Bone marrow (tissue), 2 donors: Measurements from ENCODE around the gene CNIH2.
"Not testable (repeated sequence)": the region's sequence is repeated elsewhere in the genome, so short reads cannot be mapped to it uniquely, and the experiment has no call there.

Source experiments
- DNase-seq, 2 donors: peaks; one replicate each; lab custom pipeline; 2025; lab: John Stamatoyannopoulos, UW

Gene CNIH2

DNA sequence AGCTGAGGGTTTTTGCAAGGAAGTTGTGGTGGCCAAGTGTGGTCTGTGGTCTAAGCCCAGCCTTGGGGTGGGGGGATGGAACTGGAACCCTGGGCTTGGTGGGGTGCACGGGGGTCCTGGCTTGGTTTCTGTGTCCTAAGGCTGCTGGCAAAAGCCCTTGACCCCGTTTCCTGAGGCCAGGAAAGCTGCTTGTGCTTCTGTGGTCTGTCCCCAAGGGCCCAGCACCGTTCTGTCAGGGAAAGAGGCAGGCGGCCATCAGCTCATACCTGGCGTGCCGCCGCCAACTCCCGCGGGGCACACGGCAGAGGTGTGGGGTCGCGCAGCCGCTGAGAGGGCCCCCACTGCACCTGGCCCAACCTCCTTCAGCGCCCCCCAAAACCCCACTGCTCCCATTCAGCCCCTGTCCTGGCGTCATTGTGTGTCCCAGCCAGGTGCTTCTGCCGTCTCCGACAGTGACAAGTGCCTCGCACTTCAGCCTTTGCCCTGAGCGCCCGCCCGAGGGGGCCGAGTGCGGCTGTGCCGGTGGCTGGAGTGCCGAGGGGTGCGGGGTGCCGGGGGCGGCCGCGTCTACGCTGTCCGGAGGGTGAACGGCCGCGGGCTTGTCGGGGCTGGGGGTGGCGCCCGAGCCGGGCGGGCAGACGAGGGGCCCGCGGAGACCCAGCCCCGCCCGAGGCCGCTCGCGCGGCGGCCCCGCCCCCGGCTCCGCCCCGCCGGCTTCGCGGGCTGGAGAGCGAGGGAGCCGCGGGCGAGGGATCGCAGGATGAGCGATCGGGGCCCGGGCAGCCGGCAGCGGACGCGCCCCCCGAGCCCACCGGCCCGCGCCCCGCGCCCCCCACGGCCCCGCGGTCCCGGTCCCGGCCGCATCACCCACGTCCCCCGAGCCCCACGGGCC is at the start of gene CNIH2:
TSS of gene CNIH2 (plus strand) at position 705 of the 892 bp plus-strand sequence. CDS start 282 bp downstream, outside the sequence.
- DNase-seq, result no peak

DNA sequence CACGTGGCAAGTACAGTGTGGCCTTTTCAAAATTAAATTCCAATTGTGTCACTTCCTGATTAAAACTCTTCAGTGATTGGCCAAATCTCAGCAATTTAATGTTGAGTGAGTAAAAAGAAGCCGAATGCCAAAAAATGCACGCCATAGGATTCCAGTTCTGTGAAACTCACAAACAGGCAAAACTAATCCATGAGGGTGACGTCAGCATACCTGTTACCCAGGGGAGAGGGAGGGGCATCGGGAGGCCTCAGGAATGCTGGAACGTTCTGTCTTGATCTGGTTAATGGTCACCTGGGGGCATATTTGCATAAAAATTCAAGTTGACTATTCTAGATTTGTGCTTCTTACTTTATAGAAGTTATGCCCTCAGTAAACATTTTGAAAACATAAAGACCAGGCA is 49.5 kb upstream of the CNIH2 start:
- no peak for DNase-seq

DNA sequence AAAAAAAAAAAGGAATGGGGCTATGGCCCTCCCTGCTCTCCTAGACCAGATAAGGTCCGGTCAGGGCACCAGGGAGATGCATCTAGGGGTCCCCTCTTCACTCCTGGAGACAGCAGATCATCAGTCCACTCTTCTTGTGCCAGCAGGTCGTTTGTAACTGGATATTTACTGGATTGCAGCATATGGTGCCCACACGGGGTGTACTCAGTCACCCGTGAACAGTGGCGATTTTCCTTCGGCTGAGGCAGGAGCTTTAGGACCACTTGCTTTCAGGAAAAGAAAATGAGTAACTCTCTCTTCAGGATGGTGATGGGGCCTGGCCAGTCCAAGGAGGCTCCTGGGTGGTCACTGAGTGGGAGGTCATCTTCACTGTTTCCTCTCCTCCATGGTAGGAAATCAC is 47.8 kb upstream of the CNIH2 start:
- DNase-seq, result no peak

DNA sequence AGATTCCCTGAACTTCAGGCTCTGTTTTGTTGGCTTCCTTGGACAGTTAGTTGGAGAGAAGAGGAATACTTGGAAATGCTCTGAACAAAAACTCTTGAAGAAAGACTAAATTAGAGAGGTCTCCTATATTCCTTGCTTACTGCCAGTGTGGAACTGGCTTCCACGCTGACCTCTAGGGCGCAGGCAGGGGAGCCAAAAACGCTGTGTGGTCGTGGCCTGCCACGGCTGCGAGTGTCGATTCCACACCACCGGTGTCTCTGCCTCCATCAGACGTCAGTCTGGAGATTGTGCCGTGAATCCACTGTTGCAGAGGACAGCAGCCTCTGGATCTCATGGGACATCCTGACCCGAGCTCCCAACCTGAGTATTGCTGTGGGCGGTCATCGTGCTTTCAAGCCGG is 47.0 kb upstream of the CNIH2 start:
- no peak for DNase-seq

DNA sequence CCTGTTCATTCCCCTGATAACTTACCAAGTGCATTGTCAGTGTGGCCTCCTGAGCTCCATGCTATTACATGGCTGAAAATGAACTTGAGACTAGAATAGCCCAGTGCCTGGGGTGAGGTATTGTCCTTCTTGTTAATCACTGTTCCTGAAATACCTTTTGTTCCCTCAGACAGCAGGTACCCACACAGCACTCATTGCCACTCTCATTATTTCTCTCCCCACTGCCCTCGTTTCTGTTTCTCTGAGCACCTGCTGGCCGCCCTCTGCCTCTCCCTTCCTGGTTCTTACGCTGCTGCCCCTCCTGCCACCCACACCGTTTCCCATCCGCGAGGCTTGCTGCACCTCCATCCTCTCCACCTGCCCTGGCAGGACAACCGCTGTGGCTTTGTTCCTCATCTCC is 46.4 kb upstream of the CNIH2 start:
- no peak for DNase-seq

DNA sequence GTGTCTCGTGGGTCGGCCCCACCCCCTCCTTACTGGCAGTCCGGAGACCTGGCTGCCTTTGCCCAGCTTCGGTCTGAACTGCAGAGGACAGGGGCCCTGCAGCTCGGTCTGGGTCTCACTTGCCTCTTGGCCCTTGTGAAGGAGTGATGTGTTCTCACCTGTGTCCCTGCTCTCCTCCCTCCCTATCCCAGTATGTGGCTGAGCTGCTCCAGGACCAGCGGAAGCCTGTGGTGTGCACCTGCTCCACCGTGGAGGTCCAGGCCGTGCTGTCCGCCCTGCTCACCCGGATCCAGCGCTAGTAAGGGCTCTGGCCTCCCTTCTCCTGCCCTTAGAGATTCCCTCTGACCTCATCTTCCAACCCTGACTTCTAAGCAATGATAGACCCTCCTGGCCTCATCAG is 45.2 kb upstream of the CNIH2 start:
- no peak for DNase-seq

DNA sequence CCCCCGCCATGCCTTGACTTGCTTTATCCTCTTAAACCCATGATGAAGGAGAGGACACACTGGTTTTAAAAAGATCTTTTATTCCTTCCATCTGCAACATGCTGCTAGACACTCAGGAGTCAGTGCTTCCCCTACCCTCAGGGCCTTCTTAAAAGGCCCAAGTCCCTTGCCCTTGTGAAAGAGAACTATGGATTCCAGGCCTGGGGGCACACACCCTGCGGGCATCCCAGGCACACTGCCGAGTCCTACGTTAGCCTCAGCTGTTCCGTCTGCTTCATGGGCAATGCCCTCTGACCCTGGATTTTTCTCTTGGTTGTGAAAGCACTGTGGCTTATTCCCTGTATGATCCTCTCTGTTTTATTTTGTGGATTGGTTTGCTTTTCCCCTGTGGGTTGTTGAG is 44.7 kb upstream of the CNIH2 start:
- DNase-seq, result no peak

DNA sequence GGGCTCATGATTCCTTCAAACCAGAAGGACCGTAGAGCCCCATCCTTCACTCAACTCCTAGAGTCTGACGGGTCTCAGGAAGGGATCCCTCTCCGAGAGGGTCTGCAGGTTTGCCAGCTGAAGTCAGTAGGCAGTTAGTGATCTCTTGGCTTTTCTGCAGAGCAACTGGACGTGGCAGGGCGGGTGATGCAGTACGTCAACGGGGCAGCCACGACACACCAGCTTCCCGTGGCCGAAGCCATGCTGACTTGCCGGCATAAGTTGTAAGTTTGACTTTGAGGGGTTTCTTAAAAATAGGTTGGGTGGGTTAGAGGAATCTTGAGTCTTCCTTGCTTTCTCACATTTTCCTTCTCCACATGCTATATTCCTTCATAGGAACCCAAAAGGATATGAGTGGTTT is 42.8 kb upstream of the CNIH2 start:
- DNase-seq, result no peak

DNA sequence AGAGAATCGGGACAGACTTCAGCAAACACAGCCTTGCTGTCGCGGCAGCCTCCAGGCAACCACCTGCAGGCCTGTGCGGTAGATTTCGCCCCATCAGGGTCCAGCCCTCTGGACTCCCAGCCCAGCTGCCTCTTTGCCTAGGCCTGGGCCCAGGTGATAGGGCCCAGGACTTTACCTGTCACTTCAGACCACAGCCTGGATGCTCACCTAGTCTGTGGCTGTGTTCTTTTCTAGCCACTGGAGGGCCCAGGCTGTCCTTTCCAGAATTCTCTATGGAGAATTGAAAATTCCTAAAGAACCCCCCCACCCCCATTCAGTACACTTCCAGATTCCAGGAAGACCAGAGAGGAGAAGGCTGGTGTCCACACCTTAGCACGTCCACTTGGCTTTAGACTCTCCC is 40.1 kb upstream of the CNIH2 start:
- no peak for DNase-seq

DNA sequence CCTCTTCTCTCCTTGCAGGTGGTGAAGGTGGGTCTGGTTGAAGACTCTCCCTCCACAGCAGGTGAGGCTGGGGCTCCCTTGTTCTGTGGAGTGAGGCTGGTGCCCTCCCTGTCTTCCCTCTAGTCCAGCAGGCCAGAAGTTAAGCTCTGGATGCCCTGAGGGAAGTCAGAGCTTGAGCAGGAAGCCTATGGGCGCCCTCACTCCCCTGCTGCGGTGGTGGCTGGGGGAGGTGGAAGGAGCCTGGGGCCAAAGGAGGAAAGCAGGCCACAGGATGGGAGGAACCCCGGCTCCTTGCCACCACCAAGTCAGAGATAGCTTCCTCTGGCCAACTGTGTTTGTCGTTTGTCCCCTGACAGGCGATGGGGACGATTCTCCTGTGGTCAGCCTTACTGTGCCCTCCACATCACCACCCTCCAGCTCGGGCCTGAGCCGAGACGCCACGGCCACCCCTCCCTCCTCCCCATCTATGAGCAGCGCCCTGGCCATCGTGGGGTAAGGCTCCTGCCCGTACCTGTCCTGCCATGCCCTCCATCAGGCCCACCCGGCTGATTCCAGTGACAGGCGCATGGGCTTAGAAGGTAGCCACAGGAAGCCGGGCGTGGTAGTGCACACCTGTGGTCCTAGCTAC is 39.1 kb upstream of the CNIH2 start:
- no peak for DNase-seq

DNA sequence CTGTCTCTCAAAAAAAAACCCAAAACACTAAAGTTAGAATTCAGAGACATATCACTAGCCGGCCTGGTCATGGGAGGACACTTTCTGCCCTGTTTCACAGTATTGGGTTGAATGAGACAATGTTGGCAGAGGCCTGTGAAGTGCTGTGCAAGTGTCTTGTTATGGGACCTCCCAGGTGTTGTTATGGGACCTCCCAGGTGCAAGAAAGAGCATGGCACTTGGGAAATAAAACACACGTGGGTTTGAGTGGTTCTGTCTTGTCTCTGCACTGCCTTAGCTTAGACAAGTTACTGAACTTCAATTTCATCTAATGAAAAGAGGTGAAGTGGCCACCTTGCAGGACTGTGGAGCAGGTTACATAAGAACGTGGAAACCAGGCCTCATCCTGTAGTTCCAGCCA is 38.5 kb upstream of the CNIH2 start:
- DNase-seq, result no peak

DNA sequence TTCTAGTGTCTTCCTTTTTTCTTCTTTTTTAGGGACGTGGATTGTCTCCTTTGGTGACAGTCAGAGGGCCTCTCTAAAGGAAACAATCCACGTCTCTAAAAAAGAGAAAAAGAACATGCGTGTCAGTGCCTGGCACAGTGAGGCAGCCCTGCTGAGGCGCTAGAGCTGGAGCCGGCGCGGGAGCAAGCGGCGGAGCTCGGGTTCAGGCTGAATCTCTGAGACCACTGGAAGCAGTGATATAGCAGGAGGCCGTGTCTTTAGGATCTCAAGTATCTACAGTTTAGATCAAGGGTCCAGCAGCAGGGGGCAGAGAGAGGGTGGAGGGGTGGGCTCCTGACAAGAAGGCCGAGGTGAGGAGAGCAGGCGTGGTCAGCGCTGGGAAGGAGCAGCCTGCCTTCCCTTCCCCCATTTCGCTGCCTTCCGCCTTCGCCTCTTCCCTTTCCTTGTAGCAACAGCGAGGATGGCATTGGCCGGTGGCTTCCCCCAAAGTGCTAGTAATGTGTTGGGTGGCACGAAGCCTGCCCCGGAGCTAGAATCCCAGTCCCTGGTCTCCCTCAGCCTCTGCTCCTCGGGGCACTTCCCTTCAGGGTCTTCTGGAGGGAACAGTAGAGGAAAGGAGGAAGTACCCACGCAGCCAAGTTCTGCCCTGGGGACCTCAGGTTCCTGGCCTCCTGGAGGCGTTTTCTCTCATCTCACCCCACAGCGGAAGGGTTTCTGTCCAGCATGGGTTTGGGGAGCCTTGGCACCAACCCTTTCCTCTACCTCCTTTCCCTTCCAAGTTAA is 37.8 kb upstream of the CNIH2 start:
- no peak for DNase-seq

DNA sequence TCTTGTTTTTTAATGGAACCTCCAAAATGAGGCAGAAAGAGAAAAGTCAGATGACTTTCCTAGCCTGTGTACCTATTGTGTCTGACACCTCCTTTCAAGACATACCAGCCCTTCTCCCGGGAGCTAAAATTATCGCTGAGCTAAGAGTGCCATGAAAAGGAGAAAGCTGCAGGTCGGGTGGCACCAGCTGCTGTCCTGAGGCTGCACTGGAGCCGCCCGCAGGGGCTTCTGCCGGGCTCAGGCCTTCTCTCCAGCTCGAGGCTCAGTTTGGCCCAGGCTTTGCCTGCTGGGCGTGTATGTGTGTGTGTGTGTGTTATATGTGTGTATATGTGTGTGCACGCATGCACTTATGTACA is 37.2 kb upstream of the CNIH2 start:
- DNase-seq, result no peak

DNA sequence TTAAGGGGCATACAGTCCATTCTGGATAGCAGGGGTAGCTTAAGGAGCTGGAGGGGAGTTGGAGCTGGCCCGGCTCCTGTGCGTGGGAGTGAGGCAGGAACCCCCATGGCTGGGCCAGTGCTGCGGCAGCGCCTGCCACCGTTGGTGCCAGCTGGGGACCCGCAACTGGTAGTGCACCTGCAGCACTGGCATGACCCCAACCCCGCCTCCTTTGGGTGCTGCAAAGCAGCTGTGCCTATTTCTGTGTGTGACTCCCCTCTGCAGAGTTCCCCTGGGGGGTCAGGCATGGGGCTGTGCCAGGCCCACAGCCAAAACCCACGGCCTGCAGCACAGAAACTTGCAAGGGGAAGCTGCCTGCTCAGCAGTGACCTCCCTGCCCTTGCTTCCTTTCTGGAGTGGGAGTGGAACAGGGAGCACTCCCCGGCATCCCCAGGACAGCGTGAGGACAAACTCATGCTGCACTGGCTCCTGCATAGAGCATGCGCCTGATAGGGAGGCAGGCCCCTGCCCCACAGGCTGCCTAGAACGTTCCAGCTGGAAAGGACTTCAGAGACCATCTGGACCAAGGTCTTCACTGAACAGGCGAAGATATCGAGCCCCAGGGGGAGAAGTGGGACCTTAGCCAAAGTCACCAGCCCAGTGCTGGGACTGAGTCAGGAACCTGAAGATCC is 35.7 kb upstream of the CNIH2 start:
- no peak for DNase-seq

DNA sequence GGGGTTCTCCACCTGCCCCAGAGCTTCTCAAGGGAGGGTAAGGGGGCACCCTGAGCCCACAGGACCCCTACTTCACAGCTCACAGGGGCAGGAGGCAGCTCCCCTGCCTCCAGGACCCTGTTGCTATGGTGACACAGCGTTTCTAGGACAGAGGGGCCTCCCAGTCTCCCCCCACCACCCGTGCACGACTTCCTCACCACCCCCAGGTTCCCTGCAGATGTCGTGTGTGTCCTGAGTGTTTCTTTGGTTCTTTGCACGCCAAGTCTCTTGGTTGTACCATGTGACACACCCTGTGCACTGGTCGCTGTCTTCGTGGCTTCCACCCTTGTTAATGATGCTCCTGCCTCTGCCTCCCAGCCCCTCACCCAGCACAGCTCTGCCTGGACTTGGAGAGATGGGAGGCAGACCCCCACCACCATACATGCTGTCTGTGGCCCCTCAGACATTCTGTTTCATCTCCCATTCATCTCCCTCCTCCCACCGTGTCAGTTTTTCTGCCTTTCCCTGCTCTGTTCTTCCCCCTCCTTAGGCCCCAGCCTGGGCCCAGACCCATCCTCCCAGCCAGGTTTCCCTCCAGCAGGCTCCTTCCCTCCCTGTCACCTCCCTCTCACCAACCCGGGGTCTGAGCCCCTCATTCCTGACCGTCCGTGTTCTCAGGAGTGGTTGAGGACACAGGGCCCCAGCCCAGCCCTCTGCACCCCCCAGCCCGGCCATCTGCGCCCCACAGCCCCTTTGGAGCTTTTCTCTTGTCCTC is 34.0 kb upstream of the CNIH2 start:
- no peak for DNase-seq

DNA sequence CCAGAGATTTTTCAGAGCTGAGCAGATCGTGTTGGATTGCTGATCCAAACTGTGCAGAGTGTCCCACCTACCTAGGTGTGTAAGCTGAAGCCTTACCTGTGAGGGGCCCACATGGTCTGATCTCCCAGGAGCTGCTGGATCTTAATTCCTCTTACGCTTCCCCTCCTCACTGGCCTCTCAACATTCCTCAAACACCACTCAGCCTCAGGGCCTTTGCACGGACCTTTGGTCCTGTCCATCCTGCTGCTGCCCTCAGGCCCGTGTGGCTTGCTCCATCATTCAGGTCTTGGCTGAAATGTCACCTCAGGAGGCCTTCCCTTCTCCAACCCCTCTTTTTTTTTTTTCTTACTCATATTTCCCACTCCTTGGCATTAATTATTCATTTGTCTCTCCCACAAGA is 30.7 kb upstream of the CNIH2 start:
- DNase-seq, result no peak

DNA sequence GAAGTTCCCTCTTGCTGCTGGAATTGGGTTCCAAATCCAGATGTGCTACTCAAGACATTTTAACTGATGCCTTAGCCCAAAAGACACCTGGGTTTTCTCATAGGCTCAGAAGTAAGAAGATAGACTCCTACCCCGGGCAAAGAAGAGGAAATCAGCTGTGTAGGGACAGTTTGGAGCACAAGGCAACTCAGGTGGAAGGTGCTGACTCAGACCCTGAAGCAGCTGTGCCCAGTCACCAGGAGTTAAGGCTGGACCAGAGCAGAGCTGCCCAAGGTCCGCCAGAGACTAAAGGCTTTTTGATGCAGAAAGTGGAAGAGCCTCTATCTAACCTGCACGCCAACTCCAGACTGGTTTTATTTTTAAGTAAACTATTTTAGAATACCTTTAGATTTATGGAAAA is 30.2 kb upstream of the CNIH2 start:
- DNase-seq, result no peak

DNA sequence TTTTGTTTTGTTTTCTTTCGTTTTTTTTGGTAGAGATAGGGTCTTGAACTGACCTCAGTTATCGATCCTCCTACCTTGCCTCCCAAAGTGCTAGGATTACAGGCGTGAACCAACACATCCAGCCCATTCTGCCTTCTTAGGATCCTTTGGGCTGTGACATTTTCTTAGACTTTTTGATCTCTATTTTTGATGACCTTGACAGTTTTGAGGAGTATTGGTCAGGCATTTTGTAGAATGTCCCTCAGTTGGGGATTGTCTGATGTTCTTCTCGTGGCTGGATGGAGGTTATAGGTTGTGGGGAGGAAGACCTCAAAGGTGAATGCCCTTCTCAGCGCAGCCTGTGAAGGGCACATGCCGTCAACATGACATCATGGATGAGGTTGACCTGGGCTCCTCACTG is 29.1 kb upstream of the CNIH2 start:
- DNase-seq, result no peak

DNA sequence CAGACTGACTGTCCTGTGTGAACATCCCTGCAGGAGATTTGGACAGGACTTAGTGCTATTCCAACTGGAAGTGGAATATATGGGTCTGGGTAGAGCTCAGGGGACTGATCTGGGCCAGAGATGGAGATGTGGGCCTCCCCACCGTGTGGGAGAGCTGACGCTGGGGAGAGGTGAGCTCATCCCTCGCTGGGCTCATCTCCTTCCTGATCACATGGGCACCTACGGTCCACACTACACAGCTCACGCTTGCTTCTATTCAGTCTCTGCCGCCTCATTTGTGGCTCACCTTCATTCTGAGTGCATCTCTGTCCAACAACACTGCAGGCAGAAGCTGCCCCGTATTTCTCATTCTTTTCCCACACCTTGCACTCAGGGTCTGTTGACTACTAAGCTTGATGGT is 26.2 kb upstream of the CNIH2 start:
- DNase-seq, result no peak

DNA sequence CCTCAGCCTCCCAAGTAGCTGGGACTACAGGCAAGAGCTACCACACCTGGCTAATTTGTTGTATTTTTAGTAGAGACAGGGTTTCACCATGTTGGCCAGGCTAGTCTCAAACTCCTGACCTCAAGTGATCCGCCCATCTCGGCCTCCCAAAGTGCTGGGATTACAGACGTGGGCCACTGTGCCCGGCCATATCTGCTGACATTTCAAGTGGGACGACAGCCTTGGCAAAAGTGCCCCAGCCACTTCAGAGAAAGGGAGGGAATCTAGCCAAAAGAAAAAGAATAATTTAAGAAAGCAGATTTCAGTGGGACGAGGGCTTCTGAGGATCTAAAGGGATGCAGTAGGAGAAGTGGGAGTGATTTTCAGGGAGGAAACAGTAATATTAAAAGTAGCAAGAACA is 24.9 kb upstream of the CNIH2 start:
- not testable (repeated sequence) for DNase-seq

DNA sequence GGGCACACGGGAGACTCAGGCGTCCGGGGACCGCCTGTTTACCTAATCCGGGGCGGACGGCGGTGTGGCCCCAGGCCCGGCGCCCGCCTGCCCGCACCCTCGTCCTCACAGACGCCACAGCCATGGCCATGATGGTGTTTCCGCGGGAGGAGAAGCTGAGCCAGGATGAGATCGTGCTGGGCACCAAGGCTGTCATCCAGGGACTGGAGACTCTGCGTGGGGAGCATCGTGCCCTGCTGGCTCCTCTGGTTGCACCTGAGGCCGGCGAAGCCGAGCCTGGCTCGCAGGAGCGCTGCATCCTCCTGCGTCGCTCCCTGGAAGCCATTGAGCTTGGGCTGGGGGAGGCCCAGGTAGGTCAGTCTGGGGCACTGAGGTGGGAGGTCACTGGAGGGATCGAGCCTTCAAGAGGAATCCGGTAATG is 19.5 kb upstream of the CNIH2 start:
- DNase-seq, result no peak

DNA sequence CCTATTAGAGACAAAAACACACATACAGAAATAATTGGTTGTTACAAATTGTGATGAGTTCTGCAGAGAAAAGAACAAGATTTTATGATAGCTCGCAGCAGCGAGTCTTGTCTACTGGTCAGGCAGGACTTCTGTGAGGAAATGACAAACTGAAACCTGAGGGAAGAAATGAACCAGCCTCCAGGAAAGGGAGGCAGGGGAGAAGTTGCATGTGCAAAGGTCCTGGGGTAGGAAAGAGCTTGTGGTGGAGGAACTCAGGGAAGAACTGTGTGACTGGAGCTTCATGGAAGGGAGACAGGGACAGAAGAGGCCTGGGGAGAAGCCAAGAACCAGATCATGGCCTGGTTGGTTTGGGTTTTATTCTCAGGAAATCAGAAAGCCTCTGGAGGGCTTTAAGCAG is 18.8 kb upstream of the CNIH2 start:
- no peak for DNase-seq
